HCT116 (cell line): ENCODE measurements around the gene PRMT3. TPM values are rescaled to one million over a fixed set of nuclear protein-coding genes. Genes with fewer than 3 reads are reported as not detected.

ENCODE experiments used
- ATAC-seq: fragments of 200-7000 bp; cut with Tn5 transposase; 2 replicates; pipeline ENCODE4 v1.9.1; 2020; ENCODE audit warnings: mild to moderate bottlenecking, moderate library complexity
- BruUV-seq: library from RNA; stranded (reverse); fragments of 400-500 nt; replicated peaks from 2 replicates; lab custom pipeline; 2021; lab: Mats Ljungman, UMichigan
- CTCF ChIA-PET: fragments of 300-600 bp; sonication (Branson Sonifier 250); formaldehyde crosslinking; loops from one replicate; lab custom pipeline; 2021; ENCODE audit warnings: antibody characterized with exemption; lab: Charles Lee
- POLR2A ChIA-PET: fragments of 300-600, 350-600 bp; sonication (Branson Sonifier 250); formaldehyde crosslinking; loops from one replicate; lab custom pipeline; 2021; ENCODE audit warnings: antibody characterized with exemption; lab: Charles Lee
- RAD21 ChIA-PET, 2 experiments: fragments of 300-600 bp; sonication (Branson Sonifier 250); formaldehyde crosslinking; loops; one replicate each; lab custom pipeline; 2023; ENCODE audit warnings: low total read pairs in 2 of 2; ENCODE audit not compliant: uncharacterized antibody in 2 of 2, unreplicated experiment in 2 of 2, low non-redundant PET in 1 of 2; lab: Charles Lee
- DNase-seq: peaks from one replicate; pipeline ENCODE4 v3.0.0-alpha.2; 2010; ENCODE audit warnings: low read depth, low spot score
- H2AFZ ChIP-seq: fragments of 200-600 bp; shearing (Covaris generic), sonication (generic); 2 replicates; pipeline ENCODE4 v1.6.1; 2017; ENCODE audit warnings: low read depth, mixed run types, mixed read lengths, antibody characterized with exemption, low read length; ENCODE audit not compliant: poor library complexity, severe bottlenecking
- H3K27ac ChIP-seq: 2 replicates; pipeline ENCODE4 v1.5.1; 2012; ENCODE audit warnings: low read depth, low read length
- H3K27me3 ChIP-seq: fragments of 200-600 bp; sonication (generic); 2 replicates; pipeline ENCODE4 v1.6.1; 2016; ENCODE audit warnings: mixed run types, low read length, mixed read lengths; ENCODE audit not compliant: insufficient read depth
- H3K36me3 ChIP-seq, 2 experiments: fragments of 200-500 bp in 1 of 2; fragments of 200-600 bp in 1 of 2; sonication (Bioruptor generic) in 1 of 2; sonication (generic) in 1 of 2; 2 replicates each; pipeline versions ENCODE4 v1.5.1 to v1.6.1; 2014 to 2016; ENCODE audit warnings: low read length in 2 of 2, inconsistent platforms in 1 of 2, mixed read lengths in 1 of 2, mixed run types in 1 of 2; ENCODE audit not compliant: insufficient read depth in 2 of 2, control insufficient read depth in 1 of 2
- H3K4me1 ChIP-seq, 2 experiments: fragments of 200-600 bp in 1 of 2; sonication (generic) in 1 of 2; 2 replicates each; pipeline versions ENCODE4 v1.5.1 to v1.6.1; 2012 to 2017; ENCODE audit warnings: low read length in 2 of 2, inconsistent platforms in 1 of 2, mild to moderate bottlenecking in 1 of 2, mixed read lengths in 1 of 2, mixed run types in 1 of 2, moderate library complexity in 1 of 2; ENCODE audit not compliant: insufficient read depth in 2 of 2, control insufficient read depth in 1 of 2
- H3K4me2 ChIP-seq: fragments of 200-600 bp; sonication (generic); 2 replicates; pipeline ENCODE4 v1.6.1; 2017; ENCODE audit warnings: mixed run types, low read length, mixed read lengths
- H3K4me3 ChIP-seq, 2 experiments: fragments of 200-600 bp in 1 of 2; sonication (generic) in 1 of 2; replicated peaks in 1 of 2; 2 replicates each; pipeline ENCODE4 v1.5.1; 2011 to 2016; ENCODE audit warnings: low read length in 2 of 2, control low read depth in 1 of 2, low read depth in 1 of 2, mild to moderate bottlenecking in 1 of 2, mixed read lengths in 1 of 2, mixed run types in 1 of 2
- H3K79me2 ChIP-seq: fragments of 200-600 bp; sonication (generic); 2 replicates; pipeline ENCODE4 v1.6.1; 2017; ENCODE audit warnings: mild to moderate bottlenecking, mixed run types, low read length, moderate library complexity, mixed read lengths; ENCODE audit not compliant: insufficient read depth
- H3K9ac ChIP-seq: fragments of 200-600 bp; sonication (generic); 2 replicates; pipeline ENCODE4 v1.6.1; 2016; ENCODE audit warnings: low read length, mixed read lengths
- H3K9me2 ChIP-seq: fragments of 200-600 bp; sonication (generic), shearing (Covaris generic); 2 replicates; pipeline ENCODE4 v1.6.1; 2017; ENCODE audit warnings: mixed run types, mild to moderate bottlenecking, moderate library complexity; ENCODE audit not compliant: insufficient read depth
- H3K9me3 ChIP-seq, 2 experiments: fragments of 200-500 bp in 1 of 2; fragments of 200-600 bp in 1 of 2; sonication (Bioruptor generic) in 1 of 2; sonication (generic) in 1 of 2; 2 replicates each; pipeline ENCODE4 v1.6.1; 2014 to 2017; ENCODE audit warnings: low read length in 2 of 2, mixed read lengths in 2 of 2, inconsistent platforms in 1 of 2, low read depth in 1 of 2, mild to moderate bottlenecking in 1 of 2, mixed run types in 1 of 2, moderate library complexity in 1 of 2; ENCODE audit not compliant: control insufficient read depth in 1 of 2, insufficient read depth in 1 of 2
- H4K20me1 ChIP-seq: fragments of 200-600 bp; sonication (generic), shearing (Covaris generic); 2 replicates; pipeline ENCODE4 v1.6.1; 2017; ENCODE audit warnings: mixed run types, mild to moderate bottlenecking, moderate library complexity; ENCODE audit not compliant: insufficient read depth
- CBX3 ChIP-seq: IDR thresholded peaks from 2 replicates; pipeline ENCODE4 v1.6.1; 2012; ENCODE audit warnings: low read depth
- CEBPB ChIP-seq: IDR thresholded peaks from 2 replicates; pipeline ENCODE4 v1.6.1; 2012; ENCODE audit warnings: low read depth
- EGR1 ChIP-seq: IDR thresholded peaks from 2 replicates; pipeline ENCODE4 v1.6.1; 2012; ENCODE audit warnings: low read depth
- ELF1 ChIP-seq: IDR thresholded peaks from 2 replicates; pipeline ENCODE4 v1.6.1; 2012; ENCODE audit warnings: low read depth, borderline replicate concordance
- EZH2phosphoT487 ChIP-seq: fragments of 200-600 bp; IDR thresholded peaks from 2 replicates; pipeline ENCODE4 v1.6.1; 2018; ENCODE audit warnings: antibody characterized with exemption, borderline replicate concordance
- FOSL1 ChIP-seq: IDR thresholded peaks from 2 replicates; pipeline ENCODE4 v1.6.1; 2012; ENCODE audit warnings: low read depth
- JUND ChIP-seq: IDR thresholded peaks from 2 replicates; pipeline ENCODE4 v1.6.1; 2012
- POLR2A ChIP-seq: IDR thresholded peaks from 2 replicates; pipeline ENCODE4 v1.7.0; 2011; ENCODE audit warnings: borderline replicate concordance; ENCODE audit not compliant: insufficient read depth, insufficient read length; ENCODE audit errors: extremely low read depth
- POLR2AphosphoS5 ChIP-seq: IDR thresholded peaks from 2 replicates; pipeline ENCODE4 v1.6.1; 2011; ENCODE audit warnings: mild to moderate bottlenecking, low read depth, low read length, moderate library complexity
- RAD21 ChIP-seq: IDR thresholded peaks from 2 replicates; pipeline ENCODE4 v1.6.1; 2012; ENCODE audit warnings: low read depth, mild to moderate bottlenecking
- SIN3A ChIP-seq: IDR thresholded peaks from 2 replicates; pipeline ENCODE4 v1.6.1; 2012; ENCODE audit warnings: low read depth
- SP1 ChIP-seq: IDR thresholded peaks from 2 replicates; pipeline ENCODE4 v1.6.1; 2012; ENCODE audit warnings: low read depth
- SRF ChIP-seq: IDR thresholded peaks from 2 replicates; pipeline ENCODE4 v1.6.1; 2012; ENCODE audit warnings: low read depth
- TCF7L2 ChIP-seq: IDR thresholded peaks from 2 replicates; pipeline ENCODE4 v1.7.0; 2011; ENCODE audit warnings: borderline replicate concordance, inconsistent platforms; ENCODE audit not compliant: insufficient read depth, insufficient read length; ENCODE audit errors: extremely low read depth
- YY1 ChIP-seq: IDR thresholded peaks from 2 replicates; pipeline ENCODE4 v1.6.1; 2011; ENCODE audit warnings: low read length, low read depth, moderate library complexity, mild to moderate bottlenecking; ENCODE audit not compliant: insufficient replicate concordance; ENCODE audit errors: extremely low read depth
- ZFX ChIP-seq: fragments of 450-650 bp; IDR thresholded peaks from 2 replicates; pipeline ENCODE4 v1.6.1; 2017
- ZNF274 ChIP-seq: fragments of 200-500 bp; sonication (Bioruptor generic); IDR thresholded peaks from 2 replicates; pipeline ENCODE4 v1.6.1; 2014; ENCODE audit warnings: mild to moderate bottlenecking, low read depth, low read length, inconsistent platforms
- intact Hi-C: fragments of 100-400 bp; cut with micrococcal nuclease; formaldehyde crosslinking; loops from 2 replicates; pipeline ENCODE4 v1.10.0; 2022
- total RNA-seq: library from RNA; stranded (reverse); gene quantifications from one replicate; pipeline ENCODE4 v1.2.1, GENCODE V29; 2021; ENCODE audit not compliant: unreplicated experiment
- TF ChIP-seq, protein P1 (sequence below): IDR thresholded peaks from 2 replicates; pipeline ENCODE4 v1.6.1; 2012
- TF ChIP-seq, protein P2 (sequence below): IDR thresholded peaks from 2 replicates; pipeline ENCODE4 v1.6.1; 2012
- TF ChIP-seq, protein P3 (sequence below): IDR thresholded peaks from 2 replicates; pipeline ENCODE4 v1.6.1; 2011; ENCODE audit warnings: mild to moderate bottlenecking, low read length, moderate library complexity; ENCODE audit not compliant: insufficient replicate concordance; ENCODE audit errors: extremely low read depth

Gene PRMT3
- total RNA-seq, 1 experiment from 2014 or later, result 24.3 TPM

DNA sequence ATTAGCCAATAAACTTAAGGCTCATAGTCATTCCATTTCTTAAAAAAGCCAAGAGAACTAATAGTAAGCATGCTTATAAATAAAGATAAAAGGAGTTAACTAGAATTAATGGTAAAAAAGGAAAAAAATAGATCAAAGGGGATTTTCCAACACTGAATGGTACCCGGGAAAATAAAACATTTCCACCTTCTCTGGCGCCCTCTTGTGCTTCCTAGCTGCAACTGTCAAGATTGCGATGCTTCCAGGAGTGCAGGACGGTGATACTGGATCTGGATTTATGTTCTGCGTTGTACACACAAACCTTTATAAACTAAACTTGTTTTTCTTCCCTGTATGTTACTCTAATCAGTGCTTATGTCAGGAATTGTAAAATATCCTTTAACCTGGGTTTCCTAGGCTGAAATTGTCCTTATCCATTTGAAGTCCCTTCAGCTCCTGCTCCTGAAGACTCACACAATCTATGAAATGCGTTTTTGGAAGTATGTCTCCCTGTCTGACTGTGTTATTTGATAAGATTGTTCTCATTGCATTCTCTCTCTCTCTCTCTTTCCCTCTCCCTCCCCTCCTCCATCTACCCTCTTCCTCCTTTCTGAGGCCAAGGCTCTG lies 33.6 kb upstream of the PRMT3 start (continued):
- TF ChIP-seq, protein P1, sequence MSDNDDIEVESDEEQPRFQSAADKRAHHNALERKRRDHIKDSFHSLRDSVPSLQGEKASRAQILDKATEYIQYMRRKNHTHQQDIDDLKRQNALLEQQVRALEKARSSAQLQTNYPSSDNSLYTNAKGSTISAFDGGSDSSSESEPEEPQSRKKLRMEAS, result no peak
- no peak for TF ChIP-seq SRF
- TF ChIP-seq ZNF274, result no peak

DNA sequence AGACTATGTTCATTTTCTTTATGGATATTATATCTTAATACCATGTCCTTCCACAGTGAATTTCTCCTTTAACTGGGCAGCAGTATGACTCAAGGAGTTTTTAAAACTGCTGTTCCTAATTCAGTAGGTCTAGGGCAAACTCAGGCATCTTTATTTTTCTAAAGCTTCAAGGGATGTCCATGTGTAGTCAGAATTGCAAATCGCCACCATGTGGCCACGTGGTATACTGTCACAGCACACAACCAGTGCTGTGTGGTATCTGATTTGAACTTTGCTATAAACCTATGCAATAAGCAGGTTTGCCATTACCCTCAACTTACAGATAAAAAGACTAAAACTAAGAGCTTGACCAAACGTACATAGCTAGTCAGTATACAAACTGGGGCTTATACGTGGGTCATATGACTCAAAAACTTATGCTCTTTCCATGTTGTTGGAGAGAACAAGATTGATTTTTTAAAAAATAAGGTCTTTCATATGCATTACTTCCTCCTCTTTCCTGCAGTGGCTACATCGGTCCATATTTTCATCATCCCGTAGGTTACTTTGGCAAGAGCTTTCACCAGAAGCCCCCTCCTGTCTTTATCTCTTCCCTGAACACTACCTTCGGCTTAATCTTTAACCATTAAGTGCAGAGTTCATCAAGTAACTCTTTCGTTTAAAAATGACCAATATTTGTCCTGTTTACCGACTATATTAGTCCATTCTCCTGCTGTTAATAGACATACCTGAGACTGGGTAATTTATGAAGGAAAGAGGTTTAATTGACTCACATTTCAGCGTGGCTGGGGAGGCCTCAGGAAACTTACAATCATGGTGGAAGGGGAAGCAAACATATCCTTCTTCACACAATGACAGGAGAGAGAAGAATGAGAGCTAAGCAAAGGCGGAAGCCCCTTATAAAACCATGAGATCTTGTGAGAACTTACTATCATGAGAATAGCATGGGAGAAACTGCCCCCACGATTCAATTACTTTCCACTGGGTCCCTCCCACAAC lies 32.0 kb upstream of the PRMT3 start:
- H3K9me2 ChIP-seq, result no peaks in the 10 kb centered on the region
- no peaks in the 10 kb centered on the region for H3K79me2 ChIP-seq
- RAD21 ChIA-PET, result interaction anchor here in 1 of 2 experiments (1.1 kb wide), 1 partner anchor 223 kb away, joined by 4 read pairs; no protein-coding TSS in a partner anchor
- H2AFZ ChIP-seq, result peak overlapping the region; percentile 6
- DNase-seq, result peak; percentile 54
- CTCF ChIA-PET, result interaction anchor here (0.8 to 4.7 kb wide), 11 partner anchors 8 to 227 kb away, joined by 3 to 84 read pairs (median 4); partner anchors contain the start of gene HTATIP2
- no peak overlapping the region for H3K4me3 ChIP-seq
- H3K27me3 ChIP-seq, result no peaks in the 10 kb centered on the region
- intact Hi-C loops, result loop anchor here (1.0 to 10.0 kb wide), 4 partner anchors 227 to 801 kb away; no protein-coding TSS in a partner anchor
- ATAC-seq, result peak; percentile 89
- BruUV-seq, result no TSS peak
- H3K27ac ChIP-seq, result no peak overlapping the region
- no peaks in the 10 kb centered on the region for H3K36me3 ChIP-seq
- POLR2A ChIA-PET, result interaction anchor here (1.0 kb wide), 1 partner anchor 9 kb away, joined by 3 read pairs; no protein-coding TSS in a partner anchor
- no peak overlapping the region for H3K9ac ChIP-seq
- no peaks in the 10 kb centered on the region for H3K9me3 ChIP-seq
- H3K4me2 ChIP-seq, result no peak overlapping the region
- H3K4me1 ChIP-seq, result peaks cover 0 to 12% of the 10 kb centered on the region in 2 experiments; a peak in 2 of 4 replicates
- no peaks in the 10 kb centered on the region for H4K20me1 ChIP-seq
- no peak for TF ChIP-seq POLR2A
- no peak for TF ChIP-seq SIN3A
- no peak for TF ChIP-seq CEBPB
- TF ChIP-seq JUND, result no peak
- TF ChIP-seq ZNF274, result no peak
- no peak for TF ChIP-seq FOSL1
- TF ChIP-seq ELF1, result no peak
- TF ChIP-seq SRF, result no peak
- no peak for TF ChIP-seq POLR2AphosphoS5
- 0 out of 2 replicates have a peak, but pooled peaks have one; percentile 37 for TF ChIP-seq CBX3
- TF ChIP-seq TCF7L2, result no peak
- TF ChIP-seq, protein P2, sequence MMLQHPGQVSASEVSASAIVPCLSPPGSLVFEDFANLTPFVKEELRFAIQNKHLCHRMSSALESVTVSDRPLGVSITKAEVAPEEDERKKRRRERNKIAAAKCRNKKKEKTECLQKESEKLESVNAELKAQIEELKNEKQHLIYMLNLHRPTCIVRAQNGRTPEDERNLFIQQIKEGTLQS, result no peak
- TF ChIP-seq ZFX, result no peak
- TF ChIP-seq SP1, result no peak
- TF ChIP-seq YY1, result peak; percentile 11
- peak; percentile 35; the same call in 1 of the 2 replicates for TF ChIP-seq RAD21
- TF ChIP-seq, protein P3, sequence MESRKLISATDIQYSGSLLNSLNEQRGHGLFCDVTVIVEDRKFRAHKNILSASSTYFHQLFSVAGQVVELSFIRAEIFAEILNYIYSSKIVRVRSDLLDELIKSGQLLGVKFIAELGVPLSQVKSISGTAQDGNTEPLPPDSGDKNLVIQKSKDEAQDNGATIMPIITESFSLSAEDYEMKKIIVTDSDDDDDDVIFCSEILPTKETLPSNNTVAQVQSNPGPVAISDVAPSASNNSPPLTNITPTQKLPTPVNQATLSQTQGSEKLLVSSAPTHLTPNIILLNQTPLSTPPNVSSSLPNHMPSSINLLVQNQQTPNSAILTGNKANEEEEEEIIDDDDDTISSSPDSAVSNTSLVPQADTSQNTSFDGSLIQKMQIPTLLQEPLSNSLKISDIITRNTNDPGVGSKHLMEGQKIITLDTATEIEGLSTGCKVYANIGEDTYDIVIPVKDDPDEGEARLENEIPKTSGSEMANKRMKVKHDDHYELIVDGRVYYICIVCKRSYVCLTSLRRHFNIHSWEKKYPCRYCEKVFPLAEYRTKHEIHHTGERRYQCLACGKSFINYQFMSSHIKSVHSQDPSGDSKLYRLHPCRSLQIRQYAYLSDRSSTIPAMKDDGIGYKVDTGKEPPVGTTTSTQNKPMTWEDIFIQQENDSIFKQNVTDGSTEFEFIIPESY, result no peak
- TF ChIP-seq EZH2phosphoT487, result no peak
- TF ChIP-seq EGR1, result no peak
- TF ChIP-seq, protein P1, result peak; percentile 66; the same call in 1 of the 2 replicates
